Panc1 (cell line): ENCODE data around the gene TOMM70. TPM values are rescaled to one million over a fixed set of nuclear protein-coding genes. Genes with fewer than 3 reads are reported as not detected.

Experiments
- ATAC-seq: fragments of 200-7000 bp; cut with Tn5 transposase; 2 replicates; pipeline ENCODE4 v1.9.1; 2020; ENCODE audit warnings: mild to moderate bottlenecking, moderate library complexity
- BruUV-seq: library from RNA; stranded (reverse); fragments of 400-500 nt; replicated peaks from 2 replicates; lab custom pipeline; 2021; lab: Mats Ljungman, UMichigan
- CTCF ChIA-PET: fragments of 300-600 bp; sonication (Branson Sonifier 250); formaldehyde crosslinking; loops from one replicate; lab custom pipeline; 2022; ENCODE audit warnings: antibody characterized with exemption; lab: Charles Lee
- POLR2A ChIA-PET: fragments of 300-600 bp; sonication (Branson Sonifier 250); formaldehyde crosslinking; loops from one replicate; lab custom pipeline; 2022; ENCODE audit warnings: antibody characterized with exemption; lab: Charles Lee
- DNase-seq: peaks from one replicate; pipeline ENCODE4 v3.0.0-alpha.2; 2010; ENCODE audit warnings: low read depth, low spot score
- H3K27ac ChIP-seq: 2 replicates; pipeline ENCODE4 v1.5.1; 2011; ENCODE audit warnings: mild to moderate bottlenecking, low read length, inconsistent platforms
- H3K27me3 ChIP-seq: fragments of 200-500 bp; sonication (Bioruptor generic); 2 replicates; pipeline ENCODE4 v1.6.0; 2014; ENCODE audit warnings: low read length, inconsistent platforms; ENCODE audit not compliant: control insufficient read depth, insufficient read depth
- H3K36me3 ChIP-seq: fragments of 200-500 bp; sonication (Bioruptor generic); 2 replicates; pipeline ENCODE4 v1.5.1; 2014; ENCODE audit warnings: inconsistent platforms, mild to moderate bottlenecking, low read length, moderate library complexity; ENCODE audit not compliant: control insufficient read depth, insufficient read depth
- H3K4me1 ChIP-seq: 2 replicates; pipeline ENCODE4 v1.5.1; 2011; ENCODE audit warnings: inconsistent platforms, mild to moderate bottlenecking, low read length, moderate library complexity; ENCODE audit not compliant: control insufficient read depth, insufficient read depth
- H3K4me3 ChIP-seq, 2 experiments: 2 replicates each; pipeline ENCODE4 v1.5.1; 2011 to 2012; ENCODE audit warnings: low read depth in 2 of 2, low read length in 2 of 2, mild to moderate bottlenecking in 2 of 2, inconsistent platforms in 1 of 2, moderate library complexity in 1 of 2
- H3K9me3 ChIP-seq: fragments of 200-500 bp; sonication (Bioruptor generic); 2 replicates; pipeline ENCODE4 v1.5.1; 2014; ENCODE audit warnings: low read depth, mild to moderate bottlenecking, inconsistent platforms, low read length, moderate library complexity; ENCODE audit not compliant: control insufficient read depth, insufficient read depth
- POLR2AphosphoS5 ChIP-seq: IDR thresholded peaks from 2 replicates; pipeline ENCODE4 v1.6.1; 2012; ENCODE audit warnings: mild to moderate bottlenecking, low read depth, low read length, moderate library complexity
- SIN3A ChIP-seq: IDR thresholded peaks from 2 replicates; pipeline ENCODE4 v1.6.1; 2012; ENCODE audit warnings: low read depth, mild to moderate bottlenecking, low read length, moderate library complexity, borderline replicate concordance; ENCODE audit not compliant: insufficient read depth
- TCF7L2 ChIP-seq: IDR thresholded peaks from 2 replicates; pipeline ENCODE4 v1.6.1; 2011; ENCODE audit warnings: mild to moderate bottlenecking, low read depth, low read length, inconsistent platforms
- in situ Hi-C: cut with HindIII; loops from 2 replicates; pipeline ENCODE4 v1.10.0; 2016; ENCODE audit warnings: low sequenced_read_pairs, low pct_unique_long_range_greater_than_20kb
- intact Hi-C: fragments of 100-400 bp; cut with micrococcal nuclease; formaldehyde crosslinking; loops from one replicate; pipeline ENCODE4 v1.10.0; 2022; ENCODE audit not compliant: unreplicated experiment
- total RNA-seq: library from RNA; stranded (reverse); gene quantifications from one replicate; pipeline ENCODE4 v1.2.1, GENCODE V29; 2021; ENCODE audit not compliant: unreplicated experiment
- TF ChIP-seq, protein P1 (sequence below), 2 experiments: IDR thresholded peaks; 2 replicates each; pipeline ENCODE4 v1.6.1; 2011 to 2012; ENCODE audit warnings: low read depth in 2 of 2, control low read depth in 1 of 2, low read length in 1 of 2, mild to moderate bottlenecking in 1 of 2, moderate library complexity in 1 of 2; ENCODE audit not compliant: insufficient read depth in 1 of 2
- TF ChIP-seq, protein P2 (sequence below): fragments of 450-650 bp; IDR thresholded peaks from 2 replicates; pipeline ENCODE4 v1.5.1; 2017; ENCODE audit warnings: mild to moderate bottlenecking

Gene TOMM70
- total RNA-seq, 1 experiment from 2014 or later: 55.7 TPM

DNA sequence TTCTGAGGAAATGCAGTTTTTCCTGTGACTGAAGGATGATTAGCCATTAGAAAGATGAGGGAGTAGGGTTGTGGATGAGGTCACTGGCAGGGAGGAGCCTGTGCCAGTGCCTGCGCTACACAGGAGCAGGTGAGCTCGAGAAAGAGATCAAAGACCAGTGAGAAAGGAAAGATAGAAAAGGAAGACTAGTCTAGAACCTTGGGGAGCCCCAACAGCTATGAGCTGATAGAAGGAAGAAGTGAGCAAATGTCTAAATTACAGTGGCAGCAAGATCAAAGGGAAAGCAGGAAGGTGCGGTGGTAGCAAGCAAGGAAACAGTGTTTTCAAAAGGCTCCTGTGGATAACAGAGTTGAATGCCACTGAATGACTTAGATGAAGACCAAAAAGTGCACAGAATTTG, 40.0 kb upstream of the TOMM70 start:
- no TSS peak for BruUV-seq
- intact Hi-C loops (no loop called here), in situ Hi-C loops (no loop called here)
- ChIA-PET POLR2A (no interaction called here), CTCF (no interaction called here)
- no peaks in the 10 kb centered on the region for H3K27me3 ChIP-seq
- H3K9me3 ChIP-seq: 0 out of 2 replicates have a peak, but pooled peaks cover 5% of the 10 kb centered on the region
- H3K4me3 ChIP-seq: no peak overlapping the region
- no peaks in the 10 kb centered on the region for H3K36me3 ChIP-seq
- ATAC-seq (no peak), DNase-seq (no peak)
- TF ChIP-seq SIN3A (no peak), TCF7L2 (no peak), POLR2AphosphoS5 (no peak)
- TF ChIP-seq, protein P1, sequence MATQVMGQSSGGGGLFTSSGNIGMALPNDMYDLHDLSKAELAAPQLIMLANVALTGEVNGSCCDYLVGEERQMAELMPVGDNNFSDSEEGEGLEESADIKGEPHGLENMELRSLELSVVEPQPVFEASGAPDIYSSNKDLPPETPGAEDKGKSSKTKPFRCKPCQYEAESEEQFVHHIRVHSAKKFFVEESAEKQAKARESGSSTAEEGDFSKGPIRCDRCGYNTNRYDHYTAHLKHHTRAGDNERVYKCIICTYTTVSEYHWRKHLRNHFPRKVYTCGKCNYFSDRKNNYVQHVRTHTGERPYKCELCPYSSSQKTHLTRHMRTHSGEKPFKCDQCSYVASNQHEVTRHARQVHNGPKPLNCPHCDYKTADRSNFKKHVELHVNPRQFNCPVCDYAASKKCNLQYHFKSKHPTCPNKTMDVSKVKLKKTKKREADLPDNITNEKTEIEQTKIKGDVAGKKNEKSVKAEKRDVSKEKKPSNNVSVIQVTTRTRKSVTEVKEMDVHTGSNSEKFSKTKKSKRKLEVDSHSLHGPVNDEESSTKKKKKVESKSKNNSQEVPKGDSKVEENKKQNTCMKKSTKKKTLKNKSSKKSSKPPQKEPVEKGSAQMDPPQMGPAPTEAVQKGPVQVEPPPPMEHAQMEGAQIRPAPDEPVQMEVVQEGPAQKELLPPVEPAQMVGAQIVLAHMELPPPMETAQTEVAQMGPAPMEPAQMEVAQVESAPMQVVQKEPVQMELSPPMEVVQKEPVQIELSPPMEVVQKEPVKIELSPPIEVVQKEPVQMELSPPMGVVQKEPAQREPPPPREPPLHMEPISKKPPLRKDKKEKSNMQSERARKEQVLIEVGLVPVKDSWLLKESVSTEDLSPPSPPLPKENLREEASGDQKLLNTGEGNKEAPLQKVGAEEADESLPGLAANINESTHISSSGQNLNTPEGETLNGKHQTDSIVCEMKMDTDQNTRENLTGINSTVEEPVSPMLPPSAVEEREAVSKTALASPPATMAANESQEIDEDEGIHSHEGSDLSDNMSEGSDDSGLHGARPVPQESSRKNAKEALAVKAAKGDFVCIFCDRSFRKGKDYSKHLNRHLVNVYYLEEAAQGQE (IDR thresholded peaks at IDR 0.05; ENCODE audit: insufficient read depth in 1 of 2, low read depth in 2 of 2, low read length in 1 of 2): no peak
- TF ChIP-seq, protein P2, sequence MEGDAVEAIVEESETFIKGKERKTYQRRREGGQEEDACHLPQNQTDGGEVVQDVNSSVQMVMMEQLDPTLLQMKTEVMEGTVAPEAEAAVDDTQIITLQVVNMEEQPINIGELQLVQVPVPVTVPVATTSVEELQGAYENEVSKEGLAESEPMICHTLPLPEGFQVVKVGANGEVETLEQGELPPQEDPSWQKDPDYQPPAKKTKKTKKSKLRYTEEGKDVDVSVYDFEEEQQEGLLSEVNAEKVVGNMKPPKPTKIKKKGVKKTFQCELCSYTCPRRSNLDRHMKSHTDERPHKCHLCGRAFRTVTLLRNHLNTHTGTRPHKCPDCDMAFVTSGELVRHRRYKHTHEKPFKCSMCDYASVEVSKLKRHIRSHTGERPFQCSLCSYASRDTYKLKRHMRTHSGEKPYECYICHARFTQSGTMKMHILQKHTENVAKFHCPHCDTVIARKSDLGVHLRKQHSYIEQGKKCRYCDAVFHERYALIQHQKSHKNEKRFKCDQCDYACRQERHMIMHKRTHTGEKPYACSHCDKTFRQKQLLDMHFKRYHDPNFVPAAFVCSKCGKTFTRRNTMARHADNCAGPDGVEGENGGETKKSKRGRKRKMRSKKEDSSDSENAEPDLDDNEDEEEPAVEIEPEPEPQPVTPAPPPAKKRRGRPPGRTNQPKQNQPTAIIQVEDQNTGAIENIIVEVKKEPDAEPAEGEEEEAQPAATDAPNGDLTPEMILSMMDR: no peak
- H3K27ac ChIP-seq: no peak overlapping the region
- no peaks in the 10 kb centered on the region for H3K4me1 ChIP-seq

DNA sequence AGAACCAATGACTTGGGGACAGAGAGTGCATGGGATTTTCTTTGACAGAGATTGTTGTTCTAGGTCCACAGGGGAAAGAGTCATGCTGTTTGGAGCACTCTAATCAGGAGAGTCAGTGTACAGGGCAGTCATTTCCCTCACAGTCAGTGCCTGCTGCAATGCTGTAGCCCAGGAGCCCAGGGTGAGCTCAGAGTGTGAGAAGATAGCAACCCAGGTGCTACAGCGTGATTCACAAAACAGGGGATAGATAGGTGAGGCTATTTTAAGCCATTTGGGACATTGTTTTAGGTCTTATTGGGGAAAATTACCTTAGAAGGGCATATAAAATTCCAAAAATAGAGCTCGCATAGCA, 37.7 kb upstream of the TOMM70 start:
- H3K27me3 ChIP-seq: no peaks in the 10 kb centered on the region
- BruUV-seq: no TSS peak
- POLR2A ChIA-PET: no interaction called here
- no peaks in the 10 kb centered on the region for H3K36me3 ChIP-seq
- DNase-seq (no peak), ATAC-seq (no peak)
- H3K9me3 ChIP-seq: 0 out of 2 replicates have a peak, but pooled peaks cover under 1% of the 10 kb centered on the region
- in situ Hi-C loops (no loop called here), intact Hi-C loops (no loop called here)
- TF ChIP-seq, protein P2: no peak
- no peak for TF ChIP-seq POLR2AphosphoS5
- no peak for TF ChIP-seq SIN3A
- no peak for TF ChIP-seq TCF7L2
- TF ChIP-seq, protein P1 (IDR thresholded peaks at IDR 0.05; ENCODE audit: insufficient read depth in 1 of 2, low read depth in 2 of 2, low read length in 1 of 2): no peak
- no peak overlapping the region for H3K27ac ChIP-seq
- no peak overlapping the region for H3K4me3 ChIP-seq
- H3K4me1 ChIP-seq: no peaks in the 10 kb centered on the region
- CTCF ChIA-PET: no interaction called here
